SK-N-MC (cell line): ENCODE data around the gene STPG3.

ENCODE experiments used
- DNase-seq: peaks from one replicate; pipeline ENCODE4 v3.0.0-alpha.2; 2011; ENCODE audit warnings: low read depth, low spot score
- H3K27ac ChIP-seq: fragments of 200-600 bp; sonication (generic); 2 replicates; pipeline ENCODE4 v1.5.1; 2016; ENCODE audit warnings: mixed run types
- H3K36me3 ChIP-seq: fragments of 200-600 bp; sonication (generic); 2 replicates; pipeline ENCODE4 v1.6.1; 2017; ENCODE audit warnings: antibody characterized with exemption, low read length, mixed read lengths; ENCODE audit not compliant: insufficient read depth
- H3K4me3 ChIP-seq: fragments of 200-600 bp; sonication (generic); 2 replicates; pipeline ENCODE4 v1.5.1; 2016
- H3K9ac ChIP-seq: fragments of 200-600 bp; sonication (generic); 2 replicates; pipeline ENCODE4 v1.8.0; 2017; ENCODE audit warnings: mixed run types, mixed read lengths; ENCODE audit not compliant: insufficient read length
- H3K9me3 ChIP-seq: fragments of 200-600 bp; sonication (generic); 2 replicates; pipeline ENCODE4 v1.6.1; 2017; ENCODE audit warnings: low read depth, mild to moderate bottlenecking, antibody characterized with exemption, low read length, moderate library complexity, mixed read lengths
- EZH2 ChIP-seq: fragments of 200-600 bp; sonication (generic); IDR thresholded peaks from one replicate; pipeline ENCODE4 v1.6.1; 2017; ENCODE audit warnings: antibody characterized with exemption
- FOXP2 ChIP-seq: optimal IDR thresholded peaks from 2 replicates; pipeline ENCODE3; 2011; ENCODE audit warnings: mild to moderate bottlenecking, moderate library complexity; ENCODE audit not compliant: insufficient read depth; ENCODE audit errors: extremely low read length, control extremely low read depth
- POLR2AphosphoS5 ChIP-seq: IDR thresholded peaks from 2 replicates; pipeline ENCODE4 v1.6.1; 2012; ENCODE audit warnings: mild to moderate bottlenecking, low read depth, low read length, borderline replicate concordance

Gene STPG3

DNA sequence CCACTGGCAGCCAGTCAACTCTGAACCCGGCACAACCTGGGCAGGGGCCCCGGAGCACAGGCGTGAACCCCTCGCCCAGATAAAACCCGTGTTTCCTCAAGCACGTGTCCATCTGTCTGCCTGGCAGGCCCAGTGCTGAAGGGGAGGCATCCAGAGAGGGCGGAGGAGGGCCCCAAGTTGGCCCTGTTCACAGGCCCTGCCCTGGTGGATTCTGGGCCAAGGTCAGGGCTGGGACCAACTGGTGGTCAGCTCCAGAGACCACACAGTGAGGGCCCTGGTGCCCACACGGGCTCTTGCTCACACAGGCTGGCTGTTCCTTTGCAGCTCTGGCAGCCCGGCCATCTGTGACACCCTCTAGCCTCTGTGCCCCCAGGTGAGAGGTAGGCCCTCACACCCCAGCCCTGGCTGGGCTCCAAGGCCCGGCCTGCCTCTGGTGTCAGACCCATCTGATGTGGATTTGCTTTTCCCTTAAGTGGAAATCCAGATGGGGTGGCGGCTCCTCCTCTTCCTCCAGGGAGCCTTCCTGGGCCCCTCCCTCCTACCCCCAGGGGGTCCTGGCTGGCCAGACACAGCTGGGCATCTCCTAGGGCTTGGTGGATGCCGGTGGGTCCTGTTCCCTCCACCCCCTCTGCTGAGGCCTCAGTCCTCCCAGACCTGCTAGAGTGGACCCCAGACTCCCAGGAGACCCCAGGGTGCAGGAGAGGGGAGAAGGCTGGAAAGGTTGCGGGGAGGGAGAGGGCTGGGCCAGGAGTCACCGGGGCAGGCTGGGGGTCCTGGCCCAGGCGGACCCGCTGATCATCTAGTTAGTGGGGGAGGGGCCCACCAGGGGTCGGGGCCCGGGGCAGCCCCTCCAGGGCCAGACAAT lies 525 bp upstream of the STPG3 start:
- no peaks in the 10 kb centered on the region for H3K9me3 ChIP-seq
- no peak for DNase-seq
- no peak overlapping the region for H3K9ac ChIP-seq
- H3K36me3 ChIP-seq = no peaks in the 10 kb centered on the region
- TF ChIP-seq EZH2 = no peak
- TF ChIP-seq FOXP2 = no peak
- TF ChIP-seq POLR2AphosphoS5 = no peak
- H3K4me3 ChIP-seq = no peak overlapping the region
- no peak overlapping the region for H3K27ac ChIP-seq

DNA sequence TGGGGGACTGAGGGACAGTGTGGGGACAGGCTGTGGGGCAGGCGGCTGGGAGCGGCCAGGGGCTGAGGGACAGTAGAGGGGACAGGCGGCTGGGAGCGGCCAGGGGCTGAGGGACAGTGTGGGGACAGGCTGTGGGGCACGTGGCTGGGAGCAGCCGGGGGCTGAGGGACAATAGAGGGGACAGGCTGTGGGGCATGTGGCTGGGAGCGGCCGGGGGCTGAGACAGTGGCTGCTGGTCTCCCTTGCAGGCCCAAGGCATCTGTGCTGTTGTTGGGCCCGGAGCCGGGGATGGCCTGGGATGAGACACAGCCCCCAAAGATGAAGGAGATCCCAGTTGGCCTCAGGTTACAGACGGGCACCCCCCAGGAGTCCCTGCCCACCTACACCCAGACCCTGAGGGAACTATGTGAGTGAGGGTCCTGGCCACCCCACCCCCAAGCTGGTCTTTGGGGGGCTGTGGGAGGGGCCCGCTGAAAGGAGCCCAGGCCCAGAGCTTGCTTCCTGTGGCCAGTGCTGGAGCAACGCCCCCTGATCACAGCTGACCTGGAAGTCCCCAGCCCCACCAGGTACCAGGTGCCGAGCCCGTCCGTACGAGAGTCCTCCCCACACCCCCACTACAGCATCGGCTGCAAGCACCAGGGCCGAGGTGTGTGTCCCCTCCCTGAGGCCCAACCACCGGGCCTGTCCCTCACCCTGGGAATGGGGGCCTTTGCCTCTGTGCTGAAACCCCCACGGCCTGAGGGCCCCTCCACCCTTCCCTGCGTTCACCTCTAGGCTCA lies 593 bp downstream of the STPG3 start:
- Histone ChIP-seq H3K36me3 (peaks cover 6% of the 10 kb centered on the region; the same call in 1 of the 2 replicates), H3K9ac (no peak overlapping the region), H3K27ac (no peak overlapping the region), H3K9me3 (no peaks in the 10 kb centered on the region), H3K4me3 (no peak overlapping the region)
- no peak for DNase-seq
- TF ChIP-seq FOXP2 (no peak), EZH2 (no peak), POLR2AphosphoS5 (no peak)

GRCh38 chr9:137252555-137253506 lies 1.7 kb downstream of the STPG3 start:
- no peak overlapping the region for H3K9ac ChIP-seq
- TF ChIP-seq POLR2AphosphoS5 (no peak), FOXP2 (no peak), EZH2 (no peak)
- no peaks in the 10 kb centered on the region for H3K9me3 ChIP-seq
- DNase-seq = no peak
- H3K27ac ChIP-seq = no peak overlapping the region
- peaks cover 11% of the 10 kb centered on the region; the same call in 1 of the 2 replicates for H3K36me3 ChIP-seq
- H3K4me3 ChIP-seq = no peak overlapping the region

- peak overlapping the region; percentile 88 for H3K4me3 ChIP-seq
- no peaks in the 10 kb centered on the region for H3K9me3 ChIP-seq
- H3K27ac ChIP-seq = no peak overlapping the region; the same call in 1 of the 2 replicates
- peak overlapping the region; percentile 79 for H3K9ac ChIP-seq
- H3K36me3 ChIP-seq = peaks cover 22% of the 10 kb centered on the region
- DNase-seq = no peak
- no peak for TF ChIP-seq EZH2
- no peak for TF ChIP-seq POLR2AphosphoS5
- no peak for TF ChIP-seq FOXP2
Observed at GRCh38 chr9:137253717-137254623, 2.9 kb downstream of the STPG3 start.

- Histone ChIP-seq H3K4me3 (peak within 1 kb of the TSS; percentile 88), H3K9me3 (no peaks in the 10 kb centered on the region), H3K36me3 (peaks cover 25% of the 10 kb centered on the region), H3K9ac (peak within 1 kb of the TSS; percentile 91), H3K27ac (peak within 1 kb of the TSS; percentile 56; the same call in 1 of the 2 replicates)
- TF ChIP-seq POLR2AphosphoS5 = peak; percentile 94
- no peak for TF ChIP-seq FOXP2
- no peak for DNase-seq
Observed at GRCh38 chr9:137254624-137255447, 3.8 kb downstream of the STPG3 start, which contains the start of gene NELFB. NELFB (plus strand) TSS chr9:137255327.

GRCh38 chr9:137255448-137256114 lies 4.5 kb downstream of the STPG3 start:
- Histone ChIP-seq H3K9ac (peak overlapping the region; percentile 91), H3K9me3 (no peaks in the 10 kb centered on the region), H3K4me3 (peak overlapping the region; percentile 88), H3K27ac (peak overlapping the region; percentile 50; the same call in 1 of the 2 replicates), H3K36me3 (peaks cover 25% of the 10 kb centered on the region)
- TF ChIP-seq POLR2AphosphoS5 (no peak), FOXP2 (no peak), EZH2 (no peak)
- no peak for DNase-seq
